Posterior cingulate gyrus (tissue), 11 donors: ENCODE results near the gene MACROD2.

Experiments
- DNase-seq, 10 donors: peaks; one replicate each; pipeline versions ENCODE4 v3.0.0 to v3.0.0-alpha.2; 2020 to 2021; ENCODE audit warnings: mixed read lengths in 3 of 10
- intact Hi-C: fragments of 100-400 bp; cut with DNase I; formaldehyde crosslinking; loops from one replicate; pipeline ENCODE4 v1.15.1; 2023

The MACROD2 gene

DNA sequence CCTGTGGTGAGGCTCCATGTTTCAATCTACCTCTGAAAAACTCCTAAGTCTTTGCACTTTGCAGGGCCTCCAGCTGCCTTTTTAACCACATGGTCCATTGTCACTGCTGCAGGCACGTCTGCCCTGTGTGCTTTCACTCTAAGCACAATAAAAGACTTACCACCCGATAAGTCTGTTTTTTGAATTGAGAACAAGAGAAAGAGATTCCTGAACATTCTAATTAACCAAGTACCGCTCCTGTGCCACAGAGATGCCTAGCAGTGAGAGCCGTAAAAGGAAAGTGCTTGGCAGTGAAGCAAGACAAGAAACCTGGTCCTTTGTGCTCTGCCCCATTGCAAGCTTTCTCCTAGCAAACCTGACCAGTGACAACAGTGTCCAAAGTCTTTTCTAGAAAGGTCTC lies 829.7 kb downstream of the MACROD2 start:
- intact Hi-C loops: no loop called here
- no peak for DNase-seq

DNA sequence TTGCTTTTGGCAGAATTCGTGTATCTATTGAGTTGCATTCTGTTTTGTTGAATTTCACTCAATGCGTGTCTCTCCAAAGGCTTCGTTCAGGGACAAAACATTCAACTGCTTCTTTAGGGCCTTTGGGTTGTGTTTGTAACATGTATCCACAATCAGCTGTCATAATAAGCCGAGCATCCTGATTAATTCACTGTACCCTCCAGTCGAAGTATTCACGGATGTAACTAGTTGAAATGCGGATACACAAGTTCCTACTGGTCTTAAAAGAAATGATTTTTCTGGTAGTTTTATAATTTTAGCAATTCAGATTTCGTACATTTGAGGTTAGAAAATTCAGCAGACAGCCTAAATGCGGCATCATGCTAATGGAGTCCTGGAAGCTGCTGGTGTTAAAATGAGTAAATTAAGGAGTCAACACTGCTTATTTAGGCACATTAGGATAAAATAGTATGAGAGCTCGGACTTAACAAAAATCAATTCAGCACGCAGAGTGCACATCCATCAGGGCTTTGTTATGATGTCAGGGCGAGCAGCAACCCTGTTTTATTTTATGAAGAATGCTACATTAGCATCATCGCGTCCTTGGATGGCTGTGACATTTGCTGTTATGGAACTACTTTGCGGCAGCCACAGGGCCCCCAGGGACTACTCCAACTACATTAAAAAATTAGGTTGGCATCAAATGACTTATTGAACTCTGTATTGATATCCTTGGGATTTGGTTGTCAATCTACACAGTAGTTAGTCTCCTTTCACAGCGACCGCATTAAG lies 831.4 kb downstream of the MACROD2 start:
- DNase-seq: no peak
- intact Hi-C loops: no loop called here

DNA sequence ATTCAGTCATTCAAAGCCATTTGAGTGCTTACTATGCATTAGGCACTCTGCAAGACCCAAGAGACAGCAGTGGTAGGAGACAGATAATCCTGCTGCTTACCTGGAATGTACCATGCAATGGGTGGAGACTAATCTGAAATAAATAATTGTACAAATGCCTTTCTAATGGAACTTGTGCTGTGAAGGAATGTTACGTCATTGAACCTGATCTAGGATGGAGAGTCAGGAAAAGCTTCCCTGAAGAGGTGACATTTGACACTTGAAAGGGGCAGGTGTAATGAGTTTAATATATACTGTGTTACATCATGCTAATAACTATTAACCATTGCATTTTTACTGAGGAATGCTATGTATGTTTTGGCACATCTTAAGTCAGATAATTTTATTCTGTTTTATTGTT lies 833.1 kb downstream of the MACROD2 start:
- DNase-seq: no peak
- intact Hi-C loops: no loop called here

DNA sequence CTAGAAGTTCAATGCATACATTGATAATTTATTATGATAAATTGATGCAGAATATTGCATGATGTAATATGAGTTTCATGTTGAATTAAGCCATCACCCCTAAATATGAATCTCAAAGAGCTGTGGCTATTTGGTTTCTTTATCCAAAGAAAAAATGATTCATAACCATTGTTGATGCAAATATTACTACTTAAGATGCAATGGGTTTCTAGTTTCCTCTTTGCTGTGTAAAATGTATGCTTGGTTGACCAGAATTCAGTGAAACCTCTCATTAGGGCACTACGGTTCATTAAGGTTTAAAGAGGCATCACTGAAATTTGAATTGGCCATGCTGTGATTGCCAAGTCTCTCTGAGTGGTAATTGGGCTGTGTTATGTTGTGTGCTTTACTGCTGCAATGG lies 834.6 kb downstream of the MACROD2 start:
- no peak for DNase-seq
- intact Hi-C loops: no loop called here

DNA sequence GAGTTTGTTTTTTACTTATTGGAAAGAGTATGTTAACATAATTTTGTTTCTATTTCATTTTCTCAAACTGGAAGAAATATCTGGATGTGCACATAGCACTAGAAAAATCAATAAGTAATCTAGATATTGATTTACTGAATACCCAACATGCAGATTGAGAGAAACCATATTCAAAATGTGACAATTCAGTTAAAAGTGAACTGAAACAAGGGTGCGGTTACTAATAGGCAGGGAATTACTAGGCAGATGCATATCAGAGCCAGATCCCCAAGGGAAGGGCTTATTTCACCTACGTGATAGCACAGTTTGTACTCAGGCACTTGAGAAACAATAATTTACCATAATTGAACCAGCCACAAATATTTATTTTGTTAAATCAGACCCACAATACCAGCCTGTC lies 835.1 kb downstream of the MACROD2 start:
- intact Hi-C loops: no loop called here
- no peak for DNase-seq

DNA sequence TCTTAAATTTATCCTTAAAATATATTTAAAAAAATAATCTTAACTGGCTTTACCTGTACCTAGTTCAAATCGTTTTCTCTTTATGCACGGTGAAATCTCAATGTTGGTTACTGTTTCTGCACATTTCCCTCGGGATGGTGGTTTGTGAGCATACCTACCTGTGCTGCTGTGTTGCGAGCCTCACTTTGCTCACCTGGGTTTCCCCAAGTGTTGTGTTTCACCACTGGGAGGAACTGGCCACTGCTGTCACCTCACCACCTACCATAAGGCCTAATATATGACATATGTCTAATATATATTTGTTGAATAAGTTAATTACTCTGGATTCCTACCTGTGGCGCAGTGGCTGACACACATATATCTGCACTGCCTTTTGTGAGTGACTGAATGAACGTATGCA lies 835.6 kb downstream of the MACROD2 start:
- intact Hi-C loops: no loop called here

DNA sequence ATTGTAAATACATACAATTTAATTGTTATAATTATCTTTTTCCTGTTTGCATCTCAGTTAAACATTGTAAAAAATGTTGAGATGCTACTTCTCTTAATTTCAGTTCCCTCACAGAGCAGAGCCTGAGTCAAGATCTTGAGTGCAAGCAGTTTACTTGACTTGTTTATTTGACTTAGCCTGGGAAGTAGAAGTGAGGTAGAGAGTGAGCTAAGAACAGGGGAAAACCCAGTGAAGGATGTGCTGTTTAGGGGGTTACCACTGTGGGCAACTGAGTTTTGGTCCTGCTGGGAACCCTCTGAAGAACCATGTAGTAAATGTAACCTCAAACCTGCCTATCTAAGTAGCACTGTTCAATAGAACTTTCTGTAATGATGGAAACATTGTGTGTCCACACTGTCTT lies 837.3 kb downstream of the MACROD2 start:
- DNase-seq: no peak
- intact Hi-C loops: no loop called here

More for the DNA sequence above, 835.6 kb downstream of the MACROD2 start:
- DNase-seq: no peak

DNA sequence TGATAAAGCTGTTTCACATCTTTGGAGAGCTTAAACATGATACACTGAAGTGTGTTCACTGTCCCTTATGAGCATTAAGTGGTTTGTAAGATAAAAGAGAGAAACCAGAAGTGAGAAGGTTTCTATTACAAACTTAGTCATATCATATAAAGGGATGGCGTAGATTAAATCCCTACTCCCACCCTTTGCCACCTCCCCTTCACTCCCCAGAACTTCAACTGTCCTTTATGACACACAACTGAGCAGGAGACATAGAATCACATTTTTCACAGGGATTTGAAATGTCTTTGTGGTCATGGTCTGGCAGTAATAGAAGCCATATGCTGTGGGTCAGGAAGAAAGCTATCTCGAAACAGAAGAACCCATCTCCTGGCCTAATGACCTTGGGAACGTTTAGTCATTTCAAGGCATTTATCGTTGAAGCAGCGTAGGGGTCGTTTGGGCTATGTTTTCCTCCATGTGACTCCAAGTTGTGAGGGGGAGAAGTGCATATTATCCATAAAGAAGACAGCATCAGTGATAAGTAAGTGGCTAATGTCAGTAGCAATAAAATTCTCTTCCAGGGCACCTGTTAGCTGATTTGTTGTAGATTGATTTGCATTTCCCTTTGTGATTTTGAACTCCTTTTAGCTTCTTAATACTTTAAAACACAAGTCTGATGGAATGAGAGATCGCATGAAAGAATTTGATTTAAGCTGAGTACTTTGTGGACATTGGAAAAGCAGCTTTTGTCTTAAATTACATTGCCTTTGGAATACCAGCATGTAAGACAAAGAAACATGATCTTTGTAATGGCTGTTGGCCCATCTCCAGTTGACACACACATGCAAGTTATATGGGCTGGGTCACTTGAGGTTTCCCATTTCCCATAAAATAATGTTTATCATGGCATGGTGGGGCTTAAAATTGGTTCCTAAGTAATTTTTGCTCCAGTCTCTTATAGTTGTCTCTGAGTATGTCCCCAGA lies 843.6 kb downstream of the MACROD2 start:
- no peak for DNase-seq
- intact Hi-C loops: no loop called here

DNA sequence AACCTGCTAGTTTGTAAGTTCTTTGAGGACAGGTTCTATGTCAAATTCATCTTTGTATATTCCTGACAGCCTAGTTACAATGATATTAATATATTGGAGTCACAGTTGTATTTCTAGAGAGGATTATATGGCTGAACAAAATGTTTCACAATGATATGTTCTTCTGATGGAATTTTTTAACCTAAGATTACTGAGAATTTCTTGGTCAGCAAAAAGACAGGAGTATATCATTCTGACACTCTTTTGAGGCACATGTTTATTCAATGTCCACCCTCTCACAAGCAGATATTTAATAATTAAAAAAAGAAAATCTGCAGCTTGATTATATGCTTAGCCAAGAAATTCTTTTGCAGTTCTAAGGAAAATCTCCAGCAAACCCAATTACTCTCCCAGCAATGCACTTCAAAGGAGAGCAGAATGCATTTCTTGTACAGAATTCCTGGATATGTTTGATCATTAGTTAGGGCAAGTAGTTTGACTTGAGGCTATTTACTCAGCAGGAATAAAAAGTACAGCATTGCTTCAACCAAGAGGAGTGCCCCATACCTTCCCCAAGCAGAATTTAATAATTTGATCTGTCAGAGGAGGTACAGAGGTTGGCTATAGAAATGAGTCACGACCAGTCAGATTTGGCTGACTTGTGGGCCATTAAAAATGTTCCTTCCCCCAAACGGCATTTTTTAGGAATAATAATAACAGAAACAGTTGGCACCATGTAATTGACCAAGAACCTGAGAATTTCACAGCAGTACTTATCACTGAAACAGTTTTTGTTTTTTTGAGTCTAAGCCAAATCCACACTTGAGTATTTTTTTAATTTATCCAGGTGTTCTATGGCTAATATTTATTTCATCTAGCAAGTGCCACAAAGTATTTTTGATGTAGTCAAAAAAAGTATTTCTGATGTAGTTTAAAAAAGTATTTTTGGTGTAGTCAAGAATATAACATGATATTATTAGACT lies 850.2 kb downstream of the MACROD2 start:
- intact Hi-C loops: no loop called here
- DNase-seq: no peak

DNA sequence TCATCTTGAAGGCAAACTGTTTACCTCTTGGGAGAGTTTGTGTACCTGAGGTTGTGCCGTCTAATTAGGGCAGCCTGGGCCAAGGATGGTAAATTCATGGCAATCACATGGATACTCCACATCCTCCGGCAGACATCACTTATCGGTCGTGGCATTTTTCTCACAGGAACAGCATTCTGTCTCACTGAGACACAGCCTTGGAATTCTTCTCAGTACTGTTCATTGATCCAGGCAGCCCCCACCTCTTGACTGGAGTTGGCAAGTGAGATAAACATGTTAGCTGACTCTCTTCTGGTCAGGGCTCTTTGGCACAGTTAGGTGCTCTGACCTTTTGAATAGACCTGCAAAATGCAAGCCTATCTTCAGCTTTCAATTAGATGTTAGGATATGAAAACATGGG lies 853.5 kb downstream of the MACROD2 start:
- no peak for DNase-seq
- intact Hi-C loops: no loop called here

DNA sequence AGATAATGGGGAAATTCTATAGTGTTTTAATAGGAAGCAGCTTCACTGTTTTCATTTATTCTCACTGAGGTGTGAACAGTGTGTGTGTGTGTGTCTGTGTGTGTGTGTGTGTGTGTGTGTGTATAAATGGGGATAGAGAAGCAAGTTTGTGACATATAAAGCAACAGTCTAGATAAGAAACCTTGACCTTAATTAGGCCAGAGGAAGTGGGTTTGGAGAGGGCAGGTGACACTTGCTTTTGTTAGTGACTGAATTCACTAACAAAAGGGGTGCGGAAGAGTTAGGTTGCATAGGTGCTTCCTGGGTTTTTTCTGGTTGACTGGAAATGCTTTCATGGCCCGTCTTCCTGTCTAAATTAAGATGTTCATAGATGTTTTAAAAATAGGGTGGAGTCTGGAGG lies 857.8 kb downstream of the MACROD2 start:
- intact Hi-C loops: no loop called here
- DNase-seq: no peak

DNA sequence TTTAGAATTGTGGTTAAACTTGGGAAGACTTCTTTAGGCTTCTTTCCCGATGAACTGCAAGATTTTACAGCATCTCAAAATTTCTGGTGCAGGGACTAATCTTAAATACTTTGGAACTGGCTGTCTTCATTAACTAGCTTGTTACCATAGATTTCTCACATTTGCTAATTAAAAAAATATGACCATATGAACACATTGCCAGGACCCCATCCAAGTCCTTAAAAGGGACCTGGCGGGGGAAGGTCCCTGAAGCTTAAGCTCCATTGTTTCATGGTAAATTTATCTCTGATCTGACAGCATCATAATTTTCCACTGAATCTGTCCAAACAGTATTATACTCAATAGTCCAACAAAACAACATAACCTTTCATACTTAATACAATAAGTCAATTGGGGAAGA lies 859.9 kb downstream of the MACROD2 start:
- intact Hi-C loops: no loop called here

DNA sequence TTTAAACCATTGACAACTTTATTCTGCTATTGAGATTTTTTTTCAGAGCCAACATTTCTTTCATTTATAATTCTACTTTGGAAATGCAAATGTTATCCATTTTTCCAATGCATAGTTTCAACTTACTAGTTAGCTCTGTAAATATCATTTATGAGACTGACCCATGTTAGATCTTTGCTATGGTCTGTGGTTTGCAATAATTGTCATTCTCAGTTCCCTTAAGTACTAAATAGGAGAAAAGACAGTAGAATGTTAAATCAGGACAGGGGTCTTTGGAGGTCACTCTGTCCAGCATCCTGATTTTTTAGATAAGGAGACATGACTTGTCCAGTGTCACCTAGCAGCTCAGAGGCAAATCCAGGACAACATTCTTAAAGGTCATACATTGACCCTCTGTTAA lies 864.3 kb downstream of the MACROD2 start:
- intact Hi-C loops: no loop called here
- no peak for DNase-seq

More for the DNA sequence above, 859.9 kb downstream of the MACROD2 start:
- no peak for DNase-seq

DNA sequence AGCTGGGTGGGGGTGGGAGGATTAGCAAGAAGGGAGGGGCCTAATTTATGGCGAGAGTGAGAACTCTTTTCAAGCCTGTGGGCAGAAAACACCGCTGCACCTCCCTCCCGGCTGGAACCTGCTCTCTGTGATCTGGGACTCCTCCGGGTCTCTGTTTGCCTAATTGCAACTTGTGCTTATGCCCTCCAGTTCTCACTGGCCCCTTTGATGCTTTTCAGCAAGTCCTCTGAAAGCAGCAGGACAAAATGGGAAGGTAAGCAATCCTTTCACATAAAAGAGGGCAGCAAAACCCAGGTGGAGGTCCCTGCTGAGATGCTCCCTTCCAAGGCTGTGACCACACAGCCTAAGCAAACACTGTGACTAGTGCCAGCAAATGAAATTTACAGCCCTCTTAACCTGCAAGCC lies 865.1 kb downstream of the MACROD2 start:
- intact Hi-C loops: no loop called here
- DNase-seq: peak in 1 of 10 donors; percentile 39

DNA sequence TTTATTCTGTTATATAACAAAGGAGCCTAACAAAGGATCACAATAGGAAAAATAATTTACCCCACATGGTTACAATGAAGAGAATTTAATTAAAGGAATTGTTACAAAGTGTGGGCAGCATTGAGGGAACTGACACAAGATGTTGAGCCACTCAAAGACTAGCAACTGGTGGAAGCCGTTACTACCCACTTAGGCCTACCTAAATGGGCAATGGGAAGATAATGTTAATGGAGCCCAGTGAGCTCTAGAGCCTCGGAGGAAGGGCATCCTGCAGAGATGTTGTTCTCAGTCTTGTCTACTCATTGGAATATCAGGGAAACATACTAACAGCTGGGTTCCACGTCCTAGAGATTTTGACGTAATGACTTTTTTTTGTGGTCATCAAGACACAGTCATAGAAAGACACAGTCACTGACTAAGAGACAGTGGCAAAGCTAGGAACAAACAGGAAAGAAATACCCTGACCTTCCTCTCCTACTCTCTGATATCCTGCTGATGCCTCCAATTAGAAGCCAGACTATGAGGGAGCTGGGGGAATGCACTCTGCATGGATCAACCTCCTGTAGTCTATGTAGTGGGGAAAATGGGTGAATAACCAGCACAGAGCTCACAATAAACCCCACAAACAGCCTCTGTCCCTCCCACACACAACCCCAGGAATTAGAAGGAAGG lies 865.8 kb downstream of the MACROD2 start:
- intact Hi-C loops: no loop called here
- no peak for DNase-seq

DNA sequence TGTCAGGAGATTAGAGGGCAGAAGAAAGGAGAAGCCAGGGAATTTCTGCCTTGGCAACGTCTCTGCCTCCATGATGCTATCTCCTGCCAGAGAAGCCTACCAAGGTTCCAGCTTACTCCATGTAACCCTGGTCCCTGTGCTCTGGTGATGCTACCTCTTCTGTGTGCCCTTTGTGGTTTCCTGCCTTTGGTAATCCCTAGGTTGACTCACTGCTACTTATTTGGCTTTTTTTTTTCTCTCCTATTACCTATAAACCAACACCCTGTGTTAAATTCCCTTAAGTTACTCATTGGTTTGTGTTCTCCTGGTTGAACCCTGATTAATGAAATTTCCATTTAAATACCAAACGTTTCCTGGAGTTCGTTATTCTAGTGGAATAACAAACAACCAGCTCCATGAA lies 869.9 kb downstream of the MACROD2 start:
- DNase-seq: no peak
- intact Hi-C loops: no loop called here

DNA sequence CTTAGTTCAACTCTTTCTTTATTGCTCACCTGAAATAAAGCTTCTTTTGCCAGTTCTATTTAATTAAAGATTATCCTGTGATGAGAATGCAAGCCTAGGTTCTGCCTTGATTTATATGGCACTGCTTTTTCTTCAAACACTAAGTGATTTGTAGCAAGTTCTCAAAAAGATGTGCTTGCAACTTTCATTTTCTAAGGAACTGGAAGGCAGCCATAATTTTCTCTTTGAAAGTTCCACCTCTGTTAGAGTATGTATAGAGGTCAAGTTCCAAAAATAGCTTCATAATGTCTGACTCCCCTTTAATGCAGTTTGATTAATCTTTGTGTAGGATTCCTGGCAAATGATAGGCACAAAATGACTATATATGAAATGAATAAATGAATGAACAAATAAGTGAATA lies 870.4 kb downstream of the MACROD2 start:
- DNase-seq: no peak
- intact Hi-C loops: no loop called here

DNA sequence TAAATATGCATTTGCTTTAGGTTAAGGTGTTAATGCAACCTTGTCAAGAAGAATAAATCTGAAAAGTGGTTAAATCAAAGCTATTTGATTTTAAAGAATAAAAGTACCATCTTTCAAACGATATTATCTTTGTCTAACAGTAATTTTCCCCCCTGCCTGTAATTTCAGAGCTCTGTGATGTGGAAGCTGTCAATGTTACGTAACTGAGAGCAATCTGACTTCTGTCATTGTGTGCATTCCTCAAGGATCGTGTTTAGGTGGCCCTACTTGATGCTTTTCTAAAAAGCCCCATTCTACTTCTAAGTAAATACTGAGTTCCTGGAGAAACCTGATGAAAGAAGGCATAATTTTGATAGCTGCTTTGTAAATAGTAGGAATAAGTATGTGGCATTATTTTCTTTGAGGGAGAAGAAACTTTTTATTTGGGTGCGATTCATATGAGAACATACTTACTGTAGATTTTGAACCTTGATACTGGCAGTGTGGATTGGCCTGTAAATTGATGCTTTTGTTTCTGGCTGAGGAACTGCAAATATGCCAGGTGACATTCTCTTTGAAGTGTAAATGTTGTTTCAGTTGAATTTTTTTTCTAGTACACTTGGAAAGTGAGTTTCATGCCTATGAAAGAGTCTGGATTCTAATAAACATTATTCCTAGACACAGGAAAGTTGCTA lies 871.7 kb downstream of the MACROD2 start:
- intact Hi-C loops: no loop called here
- no peak for DNase-seq

DNA sequence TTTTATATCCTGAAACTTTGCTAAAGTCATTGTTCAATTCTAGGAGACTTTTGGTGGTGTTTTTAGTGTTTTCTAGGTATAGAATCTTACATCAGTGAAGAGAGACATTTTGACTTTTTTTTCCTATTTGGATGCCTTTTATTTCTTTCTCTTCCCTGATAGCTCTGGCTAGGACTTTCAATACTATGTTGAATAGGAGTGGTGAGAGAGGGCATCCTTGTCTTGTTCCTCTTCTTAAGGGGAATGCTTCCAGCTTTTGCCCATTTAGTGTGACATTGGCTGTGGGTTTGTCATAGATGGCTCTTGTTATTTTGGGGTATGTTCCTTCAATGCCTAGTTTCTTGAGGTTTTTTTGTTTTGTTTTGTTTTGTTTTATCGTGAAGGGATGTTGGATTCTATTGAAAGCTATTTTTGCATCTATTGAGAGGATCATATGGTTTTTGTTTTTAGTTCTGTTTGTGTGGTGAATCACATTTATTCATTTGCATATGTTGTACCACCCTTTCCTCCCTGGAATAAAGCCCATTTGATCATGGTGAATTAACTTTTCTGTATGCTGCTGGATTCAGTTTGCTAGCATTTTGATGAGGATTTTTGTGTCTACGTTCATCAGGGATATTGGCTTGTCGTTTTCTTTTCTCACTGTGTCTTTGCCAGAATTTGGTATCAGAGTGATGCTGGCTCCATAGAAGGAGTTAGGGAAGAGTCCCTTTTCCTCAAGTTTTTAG lies 882.1 kb downstream of the MACROD2 start:
- intact Hi-C loops: no loop called here
- no peak for DNase-seq
